Colonic mucosa (tissue), 4 donors: Measurements from ENCODE around the gene CSMD2. TPM values are rescaled to one million over a fixed set of nuclear protein-coding genes. Genes with fewer than 3 reads are reported as not detected.

Experiments
- DNase-seq: peaks from one replicate; pipeline ENCODE4 v3.0.0-alpha.2; 2020
- H3K27ac ChIP-seq: fragments of 200-600 bp; one replicate; pipeline ENCODE4 v1.8.0; 2021
- H3K27me3 ChIP-seq: fragments of 200-600 bp; one replicate; pipeline ENCODE4 v1.8.0; 2021
- H3K36me3 ChIP-seq: fragments of 200-600 bp; one replicate; pipeline ENCODE4 v1.8.0; 2021
- H3K4me1 ChIP-seq: fragments of 200-600 bp; one replicate; pipeline ENCODE4 v1.8.0; 2021; ENCODE audit warnings: mild to moderate bottlenecking
- H3K4me3 ChIP-seq: fragments of 200-600 bp; one replicate; pipeline ENCODE4 v1.8.0; 2021
- H3K9ac ChIP-seq, 2 donors: one replicate each; pipeline ENCODE4 v1.7.0; 2013; ENCODE audit warnings: control low read depth in 2 of 2, low read depth in 2 of 2, low read length in 2 of 2
- H3K9me3 ChIP-seq: fragments of 200-600 bp; one replicate; pipeline ENCODE4 v1.8.0; 2021
- CTCF ChIP-seq: fragments of 200-600 bp; IDR thresholded peaks from one replicate; pipeline ENCODE4 v1.8.0; 2022; ENCODE audit warnings: antibody characterized with exemption, mild to moderate bottlenecking
- intact Hi-C: fragments of 100-400 bp; cut with DNase I; formaldehyde crosslinking; loops from one replicate; pipeline ENCODE4 v1.14.1; 2022
- total RNA-seq, 2 donors: library from RNA; stranded (reverse); fragmentation: NEBNext Ultra II Directional in 1 of 2; extraction: Animal tissue kit (Norgen Biotek cat#: 25700) in 1 of 2; gene quantifications; one replicate each; pipeline ENCODE4 v1.2.1, GENCODE V29; 2021
- donor health status: healthy.
- donor health status: DM: no; HTN: no; CAD: no.
- donor health status: DM: no; HTN: no; CAD: no.

Gene CSMD2
- total RNA-seq, 2 donors from 2014 or later = 0.05 to 0.10 TPM

- H3K27me3 ChIP-seq = no peaks in the 10 kb centered on the region
- no peaks in the 10 kb centered on the region for H3K36me3 ChIP-seq
- H3K27ac ChIP-seq = no peak overlapping the region
- H3K9ac ChIP-seq = no peak overlapping the region
- no peak for DNase-seq
- no peaks in the 10 kb centered on the region for H3K4me1 ChIP-seq
- no peaks in the 10 kb centered on the region for H3K9me3 ChIP-seq
- TF ChIP-seq CTCF = no peak
- H3K4me3 ChIP-seq = no peak overlapping the region
- intact Hi-C loops = no loop called here
These were observed 151.9 kb downstream of the CSMD2 start for GRCh38 chr1:34013136-34013535.

GRCh38 chr1:34009340-34009985 is 155.6 kb downstream of the CSMD2 start:
- Histone ChIP-seq H3K9me3 (no peaks in the 10 kb centered on the region), H3K9ac (no peak overlapping the region), H3K27me3 (no peaks in the 10 kb centered on the region), H3K36me3 (no peaks in the 10 kb centered on the region), H3K4me3 (no peak overlapping the region), H3K4me1 (no peaks in the 10 kb centered on the region), H3K27ac (no peak overlapping the region)
- intact Hi-C loops = no loop called here
- DNase-seq = no peak
- no peak for TF ChIP-seq CTCF

- H3K27me3 ChIP-seq = no peaks in the 10 kb centered on the region
- H3K9ac ChIP-seq = no peak overlapping the region
- no peak overlapping the region for H3K4me3 ChIP-seq
- no peaks in the 10 kb centered on the region for H3K36me3 ChIP-seq
- H3K9me3 ChIP-seq = no peaks in the 10 kb centered on the region
- no peak overlapping the region for H3K27ac ChIP-seq
- no peak for DNase-seq
- TF ChIP-seq CTCF = no peak
- intact Hi-C loops = no loop called here
- no peaks in the 10 kb centered on the region for H3K4me1 ChIP-seq
These were observed 157.3 kb downstream of the CSMD2 start for GRCh38 chr1:34007760-34008159.

GRCh38 chr1:34005309-34005708 is 159.7 kb downstream of the CSMD2 start:
- intact Hi-C loops = no loop called here
- no peaks in the 10 kb centered on the region for H3K36me3 ChIP-seq
- no peaks in the 10 kb centered on the region for H3K27me3 ChIP-seq
- no peak for DNase-seq
- no peak for TF ChIP-seq CTCF
- no peak overlapping the region for H3K9ac ChIP-seq
- no peak overlapping the region for H3K4me3 ChIP-seq
- no peaks in the 10 kb centered on the region for H3K9me3 ChIP-seq
- H3K4me1 ChIP-seq = no peaks in the 10 kb centered on the region
- H3K27ac ChIP-seq = no peak overlapping the region

GRCh38 chr1:34002810-34003209 is 162.2 kb downstream of the CSMD2 start:
- no peaks in the 10 kb centered on the region for H3K36me3 ChIP-seq
- intact Hi-C loops = no loop called here
- H3K27me3 ChIP-seq = no peaks in the 10 kb centered on the region
- H3K9ac ChIP-seq = no peak overlapping the region
- DNase-seq = no peak
- H3K4me3 ChIP-seq = no peak overlapping the region
- H3K9me3 ChIP-seq = no peaks in the 10 kb centered on the region
- H3K27ac ChIP-seq = no peak overlapping the region
- TF ChIP-seq CTCF = no peak
- no peaks in the 10 kb centered on the region for H3K4me1 ChIP-seq
